ENCODE results near the gene CDK16. TPM values are rescaled to one million over a fixed set of nuclear protein-coding genes. Genes with fewer than 3 reads are reported as not detected.
"Not testable (repeated sequence)": the region's sequence is repeated elsewhere in the genome, so short reads cannot be mapped to it uniquely, and the experiment has no call there.

Gene CDK16
- total and polyA plus RNA-seq, 8 donors: 29.9 to 47.9 (median 37.1) TPM

- Histone ChIP-seq H3K36me3 (no peaks in the 10 kb centered on the region), H3K27ac (no peak overlapping the region), H3K4me1 (no peaks in the 10 kb centered on the region), H3K9me3 (no peaks in the 10 kb centered on the region), H3K27me3 (no peaks in the 10 kb centered on the region), H3K4me3 (no peak overlapping the region)
- WGBS, 2 donors: 77 to 86% methylated on average over 23 of the region's 23 CpGs
- intact Hi-C loops (cut with DNase I): no loop called here
- DNase-seq (no peak), FAIRE-seq (no peak), ATAC-seq (no peak)
- TF ChIP-seq, protein P1, sequence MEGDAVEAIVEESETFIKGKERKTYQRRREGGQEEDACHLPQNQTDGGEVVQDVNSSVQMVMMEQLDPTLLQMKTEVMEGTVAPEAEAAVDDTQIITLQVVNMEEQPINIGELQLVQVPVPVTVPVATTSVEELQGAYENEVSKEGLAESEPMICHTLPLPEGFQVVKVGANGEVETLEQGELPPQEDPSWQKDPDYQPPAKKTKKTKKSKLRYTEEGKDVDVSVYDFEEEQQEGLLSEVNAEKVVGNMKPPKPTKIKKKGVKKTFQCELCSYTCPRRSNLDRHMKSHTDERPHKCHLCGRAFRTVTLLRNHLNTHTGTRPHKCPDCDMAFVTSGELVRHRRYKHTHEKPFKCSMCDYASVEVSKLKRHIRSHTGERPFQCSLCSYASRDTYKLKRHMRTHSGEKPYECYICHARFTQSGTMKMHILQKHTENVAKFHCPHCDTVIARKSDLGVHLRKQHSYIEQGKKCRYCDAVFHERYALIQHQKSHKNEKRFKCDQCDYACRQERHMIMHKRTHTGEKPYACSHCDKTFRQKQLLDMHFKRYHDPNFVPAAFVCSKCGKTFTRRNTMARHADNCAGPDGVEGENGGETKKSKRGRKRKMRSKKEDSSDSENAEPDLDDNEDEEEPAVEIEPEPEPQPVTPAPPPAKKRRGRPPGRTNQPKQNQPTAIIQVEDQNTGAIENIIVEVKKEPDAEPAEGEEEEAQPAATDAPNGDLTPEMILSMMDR (IDR thresholded peaks at IDR 0.05): no peak
Observed at GRCh38 chrX:47247206-47247998, 28.9 kb downstream of the CDK16 start.

GRCh38 chrX:47247999-47248320, 29.5 kb downstream of the CDK16 start:
- H3K27me3 ChIP-seq: no peaks in the 10 kb centered on the region
- DNase-seq (no peak), FAIRE-seq (no peak), ATAC-seq (no peak)
- H3K4me1 ChIP-seq: no peaks in the 10 kb centered on the region
- no peaks in the 10 kb centered on the region for H3K36me3 ChIP-seq
- H3K4me3 ChIP-seq: no peak overlapping the region
- TF ChIP-seq, protein P1 (IDR thresholded peaks at IDR 0.05): no peak
- H3K27ac ChIP-seq: no peak overlapping the region
- no peaks in the 10 kb centered on the region for H3K9me3 ChIP-seq
- intact Hi-C loops (cut with DNase I): no loop called here
- WGBS, 2 donors: 64 to 86% methylated on average over 13 of the region's 13 CpGs

GRCh38 chrX:47248576-47248975, 30.1 kb downstream of the CDK16 start:
- intact Hi-C loops (cut with DNase I): no loop called here
- Histone ChIP-seq H3K36me3 (no peaks in the 10 kb centered on the region), H3K27ac (no peak overlapping the region), H3K4me3 (no peak overlapping the region), H3K9me3 (no peaks in the 10 kb centered on the region), H3K27me3 (no peaks in the 10 kb centered on the region), H3K4me1 (no peaks in the 10 kb centered on the region)
- ATAC-seq (no peak), FAIRE-seq (no peak), DNase-seq (no peak)
- TF ChIP-seq, protein P1 (IDR thresholded peaks at IDR 0.05): no peak
- WGBS, 2 donors: 80 to 97% methylated on average over 6 of the region's 6 CpGs

GRCh38 chrX:47250017-47250347, 31.5 kb downstream of the CDK16 start:
- no peak for FAIRE-seq
- no peaks in the 10 kb centered on the region for H3K4me1 ChIP-seq
- ATAC-seq: peak; percentile 30 to 79 (median 63)
- intact Hi-C loops (cut with DNase I): no loop called here
- WGBS, 2 donors: 73 to 76% methylated on average over 6 of the region's 6 CpGs
- H3K27ac ChIP-seq: no peak overlapping the region
- H3K4me3 ChIP-seq: no peak overlapping the region
- no peaks in the 10 kb centered on the region for H3K27me3 ChIP-seq
- DNase-seq: peak in 1 of 6 donors; percentile 28
- no peaks in the 10 kb centered on the region for H3K9me3 ChIP-seq
- TF ChIP-seq, protein P1 (IDR thresholded peaks at IDR 0.05): no peak
- no peaks in the 10 kb centered on the region for H3K36me3 ChIP-seq

DNA sequence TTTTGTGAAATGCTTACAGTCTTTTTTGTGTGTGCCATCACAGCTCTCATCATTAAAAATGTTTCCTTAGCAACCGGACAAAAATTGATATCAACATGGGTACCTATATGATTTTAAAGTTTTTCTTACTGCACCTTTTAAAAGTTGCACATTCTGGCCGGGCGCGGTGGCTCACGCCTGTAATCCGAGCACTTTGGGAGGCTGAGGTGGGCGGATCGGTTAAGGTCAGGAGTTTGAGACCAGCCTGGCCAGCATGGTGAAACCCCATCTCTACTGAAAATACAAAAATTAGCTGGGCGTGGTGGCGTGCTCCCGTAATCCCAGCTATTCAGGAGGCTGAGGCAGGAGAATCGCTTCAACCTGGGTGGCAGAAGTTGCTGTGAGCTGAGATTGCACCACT, 39.1 kb downstream of the CDK16 start:
- H3K4me1 ChIP-seq; intact Hi-C loops (cut with DNase I); ATAC-seq; H3K27ac ChIP-seq; H3K9me3 ChIP-seq; H3K36me3 ChIP-seq; DNase-seq; H3K4me3 ChIP-seq; H3K27me3 ChIP-seq; FAIRE-seq: not testable (repeated sequence)
- WGBS, 2 donors: 85 to 90% methylated on average over 12 of the region's 12 CpGs

Data from pancreas (tissue), 10 donors.